ENCODE measurements around the gene DNHD1. TPM values are rescaled to one million over a fixed set of nuclear protein-coding genes. Genes with fewer than 3 reads are reported as not detected.

Gene DNHD1
- total RNA-seq, 1 donor from 2014 or later = 4.7 TPM

DNA sequence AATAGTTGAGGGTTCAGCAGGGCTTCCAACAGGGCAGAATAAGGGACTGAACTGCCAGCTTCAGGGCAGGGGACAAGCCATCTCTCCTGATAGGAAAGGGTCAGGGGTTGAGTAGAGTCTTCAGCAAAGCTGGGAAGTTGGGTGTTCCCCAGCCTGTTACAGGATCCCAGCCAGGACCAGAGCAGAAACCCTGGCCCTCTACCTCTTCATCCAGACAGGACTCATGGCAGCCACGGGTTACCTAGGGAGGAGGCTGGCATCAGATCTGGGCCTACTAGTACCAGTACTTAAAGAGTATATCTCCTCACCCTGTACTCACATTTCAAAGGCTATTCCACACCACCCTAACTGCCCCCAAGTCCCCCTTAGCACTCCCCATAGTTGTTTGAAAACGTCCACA lies 117.4 kb downstream of the DNHD1 start:
- Histone ChIP-seq H3K27ac (ENCODE audit: low read depth, low read length) (no peak overlapping the region), H3K9me3 (ENCODE audit: control insufficient read depth in 3 of 3, low read length in 3 of 3) (no peaks in the 10 kb centered on the region), H3K4me3 (ENCODE audit: low read length in 3 of 3) (no peak overlapping the region), H3K27me3 (ENCODE audit: control insufficient read depth in 3 of 3, insufficient read depth in 3 of 3, low read length in 3 of 3) (no peaks in the 10 kb centered on the region), H3K4me1 (ENCODE audit: control insufficient read depth in 3 of 3, insufficient read depth in 3 of 3, low read length in 3 of 3) (peaks cover 35 to 51% (median 38%) of the 10 kb centered on the region in 3 donors), H3K9ac (ENCODE audit: low read depth in 1 of 3, low read length in 3 of 3) (no peak overlapping the region), H3K36me3 (ENCODE audit: control insufficient read depth in 3 of 3, insufficient read depth in 3 of 3, low read length in 3 of 3) (peaks cover 50 to 54% (median 53%) of the 10 kb centered on the region in 3 donors)

GRCh38 chr11:6615046-6615445 lies 118.0 kb downstream of the DNHD1 start:
- no peak overlapping the region for H3K9ac ChIP-seq (ENCODE audit: low read depth in 1 of 3, low read length in 3 of 3)
- peaks cover 44 to 48% (median 47%) of the 10 kb centered on the region in 3 donors for H3K36me3 ChIP-seq (ENCODE audit: control insufficient read depth in 3 of 3, insufficient read depth in 3 of 3, low read length in 3 of 3)
- H3K27ac ChIP-seq (ENCODE audit: low read depth, low read length) = no peak overlapping the region
- H3K9me3 ChIP-seq (ENCODE audit: control insufficient read depth in 3 of 3, low read length in 3 of 3) = no peaks in the 10 kb centered on the region
- peaks cover 38 to 46% (median 41%) of the 10 kb centered on the region in 3 donors for H3K4me1 ChIP-seq (ENCODE audit: control insufficient read depth in 3 of 3, insufficient read depth in 3 of 3, low read length in 3 of 3)
- no peak overlapping the region for H3K4me3 ChIP-seq (ENCODE audit: low read length in 3 of 3)
- H3K27me3 ChIP-seq (ENCODE audit: control insufficient read depth in 3 of 3, insufficient read depth in 3 of 3, low read length in 3 of 3) = no peaks in the 10 kb centered on the region

DNA sequence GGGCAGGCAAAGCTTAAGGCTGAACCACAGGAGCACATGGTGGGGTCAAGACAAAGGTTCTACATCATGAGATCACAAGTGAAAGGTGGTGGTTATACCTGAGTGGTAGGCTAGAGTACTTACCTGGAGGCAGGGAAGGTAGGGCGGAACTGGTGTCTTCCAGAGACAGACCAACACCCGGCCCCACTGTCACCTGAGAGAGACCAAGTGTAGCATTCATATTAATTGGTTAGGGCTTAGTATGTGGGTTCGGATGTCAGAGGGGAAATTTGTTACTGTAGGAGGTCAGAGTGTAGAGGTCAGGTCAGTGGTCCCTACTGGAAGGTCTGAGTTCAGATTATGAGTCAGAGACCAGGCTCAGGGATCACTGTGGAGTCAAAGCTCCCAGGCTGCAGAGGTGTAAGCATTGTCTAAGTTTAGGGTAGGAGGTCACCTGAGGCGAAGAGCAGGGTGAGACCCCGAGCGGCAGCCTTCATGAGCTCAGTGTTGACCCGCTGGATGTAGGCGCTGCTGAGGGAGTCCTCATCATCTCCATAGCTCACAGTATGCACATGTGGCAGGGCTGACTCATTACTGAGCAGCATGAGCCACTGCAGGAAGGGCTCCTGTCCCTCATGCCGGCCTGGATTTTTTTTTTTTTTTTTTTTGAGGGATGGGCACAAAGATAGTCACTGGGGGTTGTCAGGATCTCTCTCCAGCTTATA lies 119.0 kb downstream of the DNHD1 start:
- no peak overlapping the region for H3K4me3 ChIP-seq (ENCODE audit: low read length in 3 of 3)
- H3K27ac ChIP-seq (ENCODE audit: low read depth, low read length) = no peak overlapping the region
- H3K9ac ChIP-seq (ENCODE audit: low read depth in 1 of 3, low read length in 3 of 3) = peak overlapping the region in 1 of 3 donors; percentile 47
- peaks cover 33 to 41% (median 41%) of the 10 kb centered on the region in 3 donors for H3K4me1 ChIP-seq (ENCODE audit: control insufficient read depth in 3 of 3, insufficient read depth in 3 of 3, low read length in 3 of 3)
- peaks cover 34 to 38% (median 37%) of the 10 kb centered on the region in 3 donors for H3K36me3 ChIP-seq (ENCODE audit: control insufficient read depth in 3 of 3, insufficient read depth in 3 of 3, low read length in 3 of 3)
- H3K9me3 ChIP-seq (ENCODE audit: control insufficient read depth in 3 of 3, low read length in 3 of 3) = no peaks in the 10 kb centered on the region
- no peaks in the 10 kb centered on the region for H3K27me3 ChIP-seq (ENCODE audit: control insufficient read depth in 3 of 3, insufficient read depth in 3 of 3, low read length in 3 of 3)

GRCh38 chr11:6616596-6617250 lies 119.6 kb downstream of the DNHD1 start:
- H3K4me1 ChIP-seq (ENCODE audit: control insufficient read depth in 3 of 3, insufficient read depth in 3 of 3, low read length in 3 of 3) = peaks cover 26 to 35% (median 35%) of the 10 kb centered on the region in 3 donors
- H3K9ac ChIP-seq (ENCODE audit: low read depth in 1 of 3, low read length in 3 of 3) = no peak overlapping the region
- H3K27me3 ChIP-seq (ENCODE audit: control insufficient read depth in 3 of 3, insufficient read depth in 3 of 3, low read length in 3 of 3) = no peaks in the 10 kb centered on the region
- no peaks in the 10 kb centered on the region for H3K9me3 ChIP-seq (ENCODE audit: control insufficient read depth in 3 of 3, low read length in 3 of 3)
- no peak overlapping the region for H3K4me3 ChIP-seq (ENCODE audit: low read length in 3 of 3)
- H3K36me3 ChIP-seq (ENCODE audit: control insufficient read depth in 3 of 3, insufficient read depth in 3 of 3, low read length in 3 of 3) = peaks cover 30 to 34% (median 33%) of the 10 kb centered on the region in 3 donors
- H3K27ac ChIP-seq (ENCODE audit: low read depth, low read length) = no peak overlapping the region

- peaks cover 30 to 34% (median 33%) of the 10 kb centered on the region in 3 donors for H3K36me3 ChIP-seq (ENCODE audit: control insufficient read depth in 3 of 3, insufficient read depth in 3 of 3, low read length in 3 of 3)
- H3K9me3 ChIP-seq (ENCODE audit: control insufficient read depth in 3 of 3, low read length in 3 of 3) = no peaks in the 10 kb centered on the region
- peaks cover 25 to 35% (median 32%) of the 10 kb centered on the region in 3 donors for H3K4me1 ChIP-seq (ENCODE audit: control insufficient read depth in 3 of 3, insufficient read depth in 3 of 3, low read length in 3 of 3)
- no peak overlapping the region for H3K27ac ChIP-seq (ENCODE audit: low read depth, low read length)
- peak overlapping the region in 2 of 3 donors; percentile 13 to 99 for H3K4me3 ChIP-seq (ENCODE audit: low read length in 3 of 3)
- no peaks in the 10 kb centered on the region for H3K27me3 ChIP-seq (ENCODE audit: control insufficient read depth in 3 of 3, insufficient read depth in 3 of 3, low read length in 3 of 3)
- H3K9ac ChIP-seq (ENCODE audit: low read depth in 1 of 3, low read length in 3 of 3) = peak overlapping the region in 1 of 3 donors; percentile 25
These were observed 120.3 kb downstream of the DNHD1 start for GRCh38 chr11:6617315-6617781.

- peak overlapping the region; percentile 91 to 98 (median 96) for H3K9ac ChIP-seq (ENCODE audit: low read depth in 1 of 3, low read length in 3 of 3)
- peak overlapping the region; percentile 91 to 100 (median 99) for H3K4me3 ChIP-seq (ENCODE audit: low read length in 3 of 3)
- H3K9me3 ChIP-seq (ENCODE audit: control insufficient read depth in 3 of 3, low read length in 3 of 3) = no peaks in the 10 kb centered on the region
- H3K27me3 ChIP-seq (ENCODE audit: control insufficient read depth in 3 of 3, insufficient read depth in 3 of 3, low read length in 3 of 3) = no peaks in the 10 kb centered on the region
- peak overlapping the region; percentile 91 for H3K27ac ChIP-seq (ENCODE audit: low read depth, low read length)
- peaks cover 30 to 34% (median 33%) of the 10 kb centered on the region in 3 donors for H3K36me3 ChIP-seq (ENCODE audit: control insufficient read depth in 3 of 3, insufficient read depth in 3 of 3, low read length in 3 of 3)
- H3K4me1 ChIP-seq (ENCODE audit: control insufficient read depth in 3 of 3, insufficient read depth in 3 of 3, low read length in 3 of 3) = peaks cover 17 to 26% (median 23%) of the 10 kb centered on the region in 3 donors
These were observed 121.3 kb downstream of the DNHD1 start for GRCh38 chr11:6618117-6619003.

DNA sequence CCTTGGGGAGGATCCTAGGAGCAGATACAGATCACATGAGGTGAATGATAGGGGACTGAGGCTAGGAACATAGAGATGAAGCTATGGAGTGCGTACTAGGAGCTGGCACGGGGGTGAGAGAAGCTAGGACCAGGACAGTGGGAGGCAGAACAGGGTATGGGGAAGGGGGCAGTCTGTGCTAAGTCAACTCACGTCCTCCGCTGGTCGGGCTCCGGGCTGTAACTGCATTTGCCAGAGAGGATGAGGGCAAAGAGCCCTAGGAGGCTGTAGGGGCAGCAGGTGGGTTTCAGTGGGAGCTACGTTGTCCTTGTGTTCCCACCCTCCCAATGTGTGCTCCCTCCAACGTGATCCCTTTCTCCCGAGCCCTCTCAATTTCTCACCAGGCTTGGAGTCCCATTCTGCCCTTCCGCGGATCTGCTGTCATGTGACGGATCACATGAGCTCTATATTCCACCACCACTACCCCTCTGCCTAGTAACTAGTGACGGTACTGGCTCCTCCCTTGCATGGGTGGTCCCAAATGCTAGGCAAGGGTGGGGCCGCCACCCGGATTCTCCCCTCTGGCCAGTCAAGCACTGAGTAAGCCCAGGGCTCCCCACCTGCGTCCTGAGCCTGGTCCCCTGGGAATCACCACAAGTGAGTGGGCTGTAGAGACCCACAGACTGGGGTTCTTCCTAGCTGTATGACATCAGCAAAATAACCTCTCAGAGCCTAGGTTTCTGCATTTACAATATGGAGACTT lies 122.1 kb downstream of the DNHD1 start, which contains the start of gene TPP1:
Gene TPP1, minus strand, starts transcription at position 419 of the 742 bp plus-strand sequence. Its CDS starts 22 bp downstream, at position 397.
- Histone ChIP-seq H3K9me3 (ENCODE audit: control insufficient read depth in 3 of 3, low read length in 3 of 3) (no peaks in the 10 kb centered on the region), H3K9ac (ENCODE audit: low read depth in 1 of 3, low read length in 3 of 3) (peak within 1 kb of the TSS; percentile 91 to 98 (median 96)), H3K4me1 (ENCODE audit: control insufficient read depth in 3 of 3, insufficient read depth in 3 of 3, low read length in 3 of 3) (peaks cover 16 to 26% (median 23%) of the 10 kb centered on the region in 3 donors), H3K27me3 (ENCODE audit: control insufficient read depth in 3 of 3, insufficient read depth in 3 of 3, low read length in 3 of 3) (no peaks in the 10 kb centered on the region), H3K4me3 (ENCODE audit: low read length in 3 of 3) (peak within 1 kb of the TSS; percentile 91 to 100 (median 99)), H3K36me3 (ENCODE audit: control insufficient read depth in 3 of 3, insufficient read depth in 3 of 3, low read length in 3 of 3) (peaks cover 29 to 31% (median 30%) of the 10 kb centered on the region in 3 donors), H3K27ac (ENCODE audit: low read depth, low read length) (peak within 1 kb of the TSS; percentile 91)

- Histone ChIP-seq H3K4me3 (ENCODE audit: low read length in 3 of 3) (no peak overlapping the region), H3K27ac (ENCODE audit: low read depth, low read length) (no peak overlapping the region), H3K36me3 (ENCODE audit: control insufficient read depth in 3 of 3, insufficient read depth in 3 of 3, low read length in 3 of 3) (peaks cover 17 to 23% (median 18%) of the 10 kb centered on the region in 3 donors), H3K4me1 (ENCODE audit: control insufficient read depth in 3 of 3, insufficient read depth in 3 of 3, low read length in 3 of 3) (peaks cover 16 to 26% (median 23%) of the 10 kb centered on the region in 3 donors), H3K9me3 (ENCODE audit: control insufficient read depth in 3 of 3, low read length in 3 of 3) (no peaks in the 10 kb centered on the region), H3K9ac (ENCODE audit: low read depth in 1 of 3, low read length in 3 of 3) (no peak overlapping the region), H3K27me3 (ENCODE audit: control insufficient read depth in 3 of 3, insufficient read depth in 3 of 3, low read length in 3 of 3) (no peaks in the 10 kb centered on the region)
These were observed 123.6 kb downstream of the DNHD1 start for GRCh38 chr11:6620636-6621035.
